ENCODE data around the gene LIG3.
"Not testable (repeated sequence)": the region's sequence is repeated elsewhere in the genome, so short reads cannot be mapped to it uniquely, and the experiment has no call there.

The LIG3 gene

DNA sequence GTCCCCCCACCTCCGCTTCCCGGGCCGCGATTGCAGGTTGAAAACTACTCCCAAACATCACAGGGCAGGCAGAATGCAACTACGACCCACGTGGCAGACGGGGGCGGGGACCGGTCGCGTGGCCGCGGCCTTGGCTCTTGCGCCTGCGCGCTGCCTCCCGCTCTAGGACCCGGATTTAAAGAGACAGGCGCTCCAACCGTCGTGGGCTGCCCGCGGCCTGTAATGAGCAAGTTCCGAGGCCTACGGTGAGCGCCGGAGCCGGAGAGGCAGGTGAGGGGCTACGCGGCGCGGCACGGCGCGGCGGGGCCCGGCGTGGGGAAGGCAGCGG lies at the start of gene LIG3:
Gene LIG3 (plus strand): TSS at position 160 of the 328 bp plus-strand sequence. CDS start 2,494 bp downstream, outside the sequence.
- DNase-seq: peak; percentile 97

DNA sequence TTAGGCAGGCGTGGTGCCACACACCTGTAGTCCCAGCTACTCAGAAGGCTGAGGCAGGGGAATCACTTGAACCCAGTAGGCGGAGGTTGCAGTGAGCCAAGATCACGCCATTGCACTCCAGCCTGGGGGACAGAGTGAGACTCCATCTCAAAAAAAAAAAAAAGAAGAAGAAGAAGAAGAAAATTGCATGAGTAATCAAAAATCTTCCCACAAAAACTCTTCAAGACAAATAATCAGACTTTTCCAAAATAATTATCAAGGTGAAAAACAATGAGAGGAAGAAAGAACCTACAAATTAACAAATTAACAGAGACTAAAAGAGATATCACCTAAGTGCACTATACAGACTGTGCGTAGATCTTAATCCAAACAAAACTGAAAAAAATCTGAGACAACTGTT lies 29.5 kb upstream of the LIG3 start:
- not testable (repeated sequence) for DNase-seq

DNA sequence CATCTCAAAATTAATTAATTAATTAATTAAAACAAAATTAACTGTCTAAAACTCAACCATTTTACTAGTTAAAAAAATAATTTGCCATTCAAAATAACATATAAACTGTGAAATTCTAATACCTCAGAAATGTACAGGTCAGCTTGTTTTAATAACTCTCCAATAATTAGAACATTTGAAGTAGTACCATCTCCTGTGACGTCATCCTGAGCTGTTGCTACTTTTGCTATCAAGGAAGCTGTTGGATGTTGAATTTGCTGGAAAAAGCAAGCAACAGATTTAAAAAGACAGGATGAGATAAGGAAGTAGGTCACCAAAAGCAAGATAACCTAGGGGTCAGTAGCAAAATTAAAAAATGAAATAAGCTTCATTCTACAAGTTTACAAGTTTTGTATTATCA lies 21.9 kb upstream of the LIG3 start:
- no peak for DNase-seq

DNA sequence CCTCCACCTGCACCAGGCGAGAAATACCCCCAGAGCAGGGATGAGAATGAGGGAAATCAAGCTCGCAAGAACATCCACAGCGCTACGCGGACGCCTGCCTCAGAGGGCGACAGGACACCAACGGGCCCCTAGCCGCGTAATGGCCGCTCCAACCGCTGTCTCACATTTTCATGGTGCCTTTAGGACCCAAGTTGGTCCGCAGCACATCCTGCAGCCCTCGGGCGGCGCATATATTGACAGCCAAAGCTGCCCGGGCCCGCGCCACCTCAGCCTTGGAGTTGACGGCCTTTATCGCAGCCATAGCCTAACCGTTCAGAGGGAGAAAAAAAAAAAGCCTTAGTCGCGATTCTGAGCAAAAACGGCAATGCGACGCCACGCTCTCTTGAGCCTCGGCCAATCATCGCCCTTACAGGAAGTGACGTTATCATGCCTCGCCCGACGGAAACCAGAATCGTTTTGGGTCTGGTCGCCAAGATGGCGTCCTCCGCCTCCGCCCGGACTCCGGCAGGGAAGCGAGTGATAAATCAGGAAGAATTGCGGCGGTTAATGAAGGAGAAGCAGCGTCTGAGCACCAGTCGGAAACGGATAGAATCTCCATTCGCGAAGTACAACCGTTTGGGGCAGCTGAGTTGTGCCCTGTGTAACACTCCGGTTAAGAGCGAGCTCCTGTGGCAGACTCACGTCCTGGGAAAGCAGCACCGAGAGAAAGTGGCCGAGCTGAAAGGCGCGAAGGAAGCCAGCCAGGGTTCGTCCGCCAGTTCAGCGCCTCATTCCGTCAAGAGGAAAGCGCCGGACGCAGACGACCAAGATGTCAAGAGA lies 19.0 kb upstream of the LIG3 start, which contains the start of the genes CCT6B and ZNF830:
Gene CCT6B (minus strand): TSS at position 368 of the 819 bp plus-strand sequence. CDS start 67 bp downstream, at position 301.
Gene ZNF830 (plus strand): TSS at position 448 of the 819 bp plus-strand sequence. CDS start 27 bp downstream, at position 475.
- DNase-seq: peak; percentile 91

DNA sequence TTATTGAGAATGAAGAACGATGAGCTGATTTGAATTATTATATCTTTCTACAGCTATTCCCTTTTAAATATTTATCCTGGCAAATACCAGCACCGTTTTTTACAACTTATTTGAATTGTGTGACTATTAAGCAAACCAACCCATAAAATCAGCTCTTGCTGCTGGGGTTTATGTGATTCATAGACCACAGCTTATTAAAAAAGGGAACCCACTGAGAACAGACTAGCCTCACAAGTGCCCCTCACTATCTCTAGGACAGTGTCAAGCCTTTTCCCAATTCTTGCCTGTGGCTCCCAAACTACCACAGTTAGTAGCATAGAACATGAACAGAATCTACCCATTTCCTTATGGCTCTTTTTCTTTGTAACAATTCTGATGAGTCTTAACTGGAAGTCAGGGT lies 6.1 kb upstream of the LIG3 start:
- no peak for DNase-seq

DNA sequence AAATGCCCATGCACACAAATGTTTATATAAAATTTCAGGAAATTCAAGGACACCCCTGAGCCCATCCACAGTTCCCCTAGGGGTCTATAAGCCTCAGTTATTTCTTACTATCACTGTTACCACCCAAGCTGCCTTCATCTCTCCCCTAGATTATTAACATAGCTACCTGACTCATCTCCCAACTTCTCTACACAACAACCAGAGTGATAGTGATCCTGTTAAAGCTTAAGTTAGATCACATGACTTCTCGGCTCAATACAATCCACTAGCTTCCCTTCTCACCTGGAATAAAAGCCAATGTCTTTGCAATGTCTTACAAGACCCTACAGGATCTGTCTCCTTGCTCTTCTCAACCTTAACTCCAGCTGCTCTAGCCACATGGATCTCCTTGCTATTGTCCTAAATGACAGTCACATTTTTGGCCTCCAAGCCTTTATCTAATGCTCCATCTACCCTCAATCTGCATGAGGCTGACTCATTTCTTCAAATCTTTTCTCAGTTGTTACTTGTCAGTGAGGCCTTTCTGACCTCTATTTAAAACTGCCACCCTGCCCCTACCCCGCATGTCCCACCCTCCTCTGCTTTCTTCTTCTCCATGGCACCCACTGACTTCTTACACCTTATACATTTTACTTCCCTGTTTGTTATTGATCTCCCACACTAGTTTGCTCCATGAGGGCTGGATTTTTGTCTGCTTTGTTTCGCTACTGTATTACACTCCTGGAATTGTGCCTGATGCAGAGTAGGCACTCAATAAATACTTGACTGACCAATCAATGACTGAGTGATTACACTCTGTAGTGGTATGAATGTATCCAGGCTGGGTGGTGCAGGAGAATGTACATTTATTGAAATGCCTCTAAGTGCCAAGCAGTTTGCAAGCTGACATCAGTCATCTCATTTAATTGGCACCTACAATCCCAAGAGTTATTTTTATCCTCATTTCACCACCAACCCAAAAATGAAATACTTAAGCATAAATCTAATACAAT lies 5.2 kb upstream of the LIG3 start:
- no peak for DNase-seq

DNA sequence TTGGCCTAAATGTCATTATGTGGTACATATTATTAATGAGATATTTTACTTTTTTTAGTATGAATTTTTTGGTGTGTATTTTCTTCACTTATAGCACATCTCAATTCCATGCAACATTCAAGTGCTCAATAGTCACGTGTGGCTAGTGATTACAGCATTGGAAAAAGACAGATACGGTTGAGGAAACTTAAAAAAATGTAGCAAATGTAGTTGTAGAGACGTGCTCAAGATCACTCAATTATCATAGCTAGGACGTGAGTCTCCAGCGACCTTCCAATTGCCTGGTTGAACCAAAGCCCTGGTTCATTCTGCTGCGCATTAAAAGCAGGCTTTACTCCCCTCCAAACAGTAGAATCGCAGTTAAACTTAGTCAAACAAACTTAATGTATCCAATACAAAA lies 1.2 kb upstream of the LIG3 start:
- no peak for DNase-seq

DNA sequence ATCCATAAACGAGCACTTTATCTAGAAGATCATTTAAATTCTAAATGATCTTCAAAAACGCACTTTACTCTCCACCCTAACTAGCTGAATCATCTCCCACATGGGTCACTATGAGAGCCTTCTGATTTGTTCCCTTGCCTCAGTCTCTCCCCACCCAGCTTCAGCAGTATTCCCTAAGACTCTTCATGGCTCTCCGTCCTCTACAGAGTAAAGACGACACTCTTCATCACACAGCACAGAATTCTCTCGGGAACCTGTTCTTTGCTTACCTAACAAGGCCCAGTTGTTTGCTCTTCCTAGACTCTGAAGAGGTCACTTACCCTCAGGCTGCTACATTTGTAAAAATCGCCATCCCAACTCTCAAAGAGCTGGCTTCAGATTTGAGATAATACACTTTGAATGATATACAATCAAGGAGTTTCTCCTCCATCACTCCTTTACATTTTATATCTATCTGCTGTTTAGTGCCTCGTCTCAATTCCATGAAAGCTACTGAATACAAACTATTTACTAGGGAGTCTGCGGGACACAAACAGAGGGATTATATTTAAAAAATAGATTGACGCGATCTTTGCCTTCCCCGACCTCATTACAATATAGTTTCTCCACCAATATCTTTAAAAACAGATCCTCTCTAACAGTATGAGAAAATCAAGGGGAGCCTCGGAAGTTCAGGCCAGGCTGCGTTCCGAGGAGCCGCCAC lies 511 bp upstream of the LIG3 start:
- DNase-seq: no peak

DNA sequence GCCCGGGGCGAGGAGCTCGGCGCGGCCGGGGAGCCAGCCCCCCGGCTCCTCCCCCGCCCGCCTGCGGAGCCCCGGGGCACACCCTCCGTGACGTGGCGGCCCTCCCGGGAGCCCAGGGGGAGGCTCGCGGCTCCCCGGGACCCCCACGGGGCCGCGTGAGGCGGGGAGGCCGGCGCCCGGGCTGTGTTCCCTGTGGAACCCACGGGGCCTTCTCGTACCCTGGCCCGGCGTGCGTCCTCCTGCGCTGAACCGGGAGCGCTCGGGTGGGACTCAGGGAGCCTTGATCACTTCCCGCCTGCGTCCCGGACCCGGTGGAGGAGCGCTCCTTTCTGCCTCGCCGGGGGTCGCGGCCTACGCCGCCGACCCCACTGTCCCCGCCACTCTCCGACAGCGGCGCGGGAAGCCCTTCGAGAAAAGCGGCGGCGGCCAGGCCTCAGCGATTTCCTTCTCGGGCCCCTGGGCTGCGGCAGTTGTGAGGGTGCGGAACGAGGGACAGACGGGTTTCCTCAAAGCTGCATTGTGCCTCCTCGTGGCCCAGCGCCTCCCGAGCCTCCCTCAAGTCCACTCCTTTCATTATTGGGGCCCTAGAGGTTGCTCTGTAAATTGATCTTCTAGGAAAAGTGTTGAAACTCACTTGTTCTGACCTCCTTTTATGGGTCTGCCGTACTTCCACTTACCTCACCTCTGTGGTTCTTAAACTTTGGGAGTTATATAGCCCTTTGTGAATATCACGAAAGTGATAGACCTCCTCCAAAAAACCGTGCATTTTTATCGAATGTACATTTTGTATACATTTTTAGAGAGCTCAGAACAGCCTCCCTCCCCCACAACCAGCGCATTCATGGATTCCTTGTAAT lies 597 bp downstream of the LIG3 start:
- peak; percentile 83 for DNase-seq

DNA sequence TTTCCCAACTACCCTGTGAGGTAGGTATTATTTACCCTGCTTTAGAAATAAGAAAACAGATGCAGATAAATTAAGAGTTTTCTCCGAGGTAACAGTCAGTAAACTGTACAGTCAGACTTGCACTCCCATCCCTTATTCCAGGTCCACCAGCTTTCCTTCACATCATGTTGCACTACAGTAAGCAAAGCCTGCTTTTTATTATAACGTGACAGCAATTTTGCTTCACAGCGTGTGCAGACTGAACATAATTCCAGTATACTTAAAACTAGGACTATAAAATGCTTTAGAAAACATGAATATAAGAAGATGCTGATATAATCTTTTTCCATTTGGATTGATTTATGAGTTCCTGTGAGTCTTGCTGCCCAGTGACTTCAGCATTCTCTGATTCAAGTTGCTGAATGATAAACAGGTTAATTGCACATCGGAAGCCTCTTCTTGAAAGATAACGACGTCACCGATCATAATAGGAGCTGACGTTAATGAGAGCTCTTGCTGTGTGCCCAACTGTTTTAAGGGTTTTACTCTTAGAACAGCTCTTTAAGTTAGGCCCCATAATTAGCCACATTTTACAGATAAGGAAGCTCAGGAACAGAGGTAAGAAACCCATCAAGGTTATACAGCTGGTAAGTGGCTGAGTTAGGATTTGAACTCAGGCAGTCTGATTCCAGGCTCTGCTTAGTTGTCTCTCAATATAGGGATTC lies 1.4 kb downstream of the LIG3 start:
- no peak for DNase-seq

DNA sequence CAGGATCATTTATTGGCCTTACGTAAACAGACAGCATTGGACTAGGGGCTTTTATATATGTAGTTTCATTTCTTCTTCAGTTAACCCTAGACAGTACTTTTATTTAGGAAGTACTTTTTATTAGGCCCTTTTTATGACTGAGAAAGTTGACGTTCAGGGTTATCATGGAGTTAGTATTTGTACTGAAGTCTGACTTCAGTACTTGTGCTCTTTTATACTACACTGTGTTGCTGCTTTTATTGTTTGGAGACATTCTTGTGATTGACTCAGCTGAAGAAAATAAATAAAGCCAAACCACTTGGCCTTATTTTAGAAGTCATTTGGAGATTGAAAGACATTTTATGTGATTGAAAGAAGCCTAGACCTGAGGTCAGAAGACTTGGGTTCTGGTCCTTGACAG lies 6.9 kb downstream of the LIG3 start:
- no peak for DNase-seq

DNA sequence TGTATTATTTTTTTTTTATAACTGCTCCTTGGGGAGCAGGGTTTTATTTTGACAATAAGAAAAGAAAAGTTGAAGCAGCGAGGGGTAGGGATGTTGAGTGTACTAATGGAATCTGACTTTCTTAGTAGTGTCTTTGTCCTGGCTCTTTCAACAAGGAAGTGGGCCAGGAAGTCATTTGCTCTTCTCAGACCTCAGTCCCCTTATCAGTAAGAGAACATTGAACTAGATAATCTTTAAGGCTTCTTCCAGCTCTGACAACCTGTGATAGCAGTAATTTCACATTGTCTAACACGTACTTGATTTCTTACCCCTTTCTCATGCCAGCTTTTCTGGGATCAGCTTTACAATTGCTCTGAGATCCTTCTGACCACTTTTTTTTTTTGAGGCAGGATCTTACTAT lies 8.3 kb downstream of the LIG3 start:
- no peak for DNase-seq

DNA sequence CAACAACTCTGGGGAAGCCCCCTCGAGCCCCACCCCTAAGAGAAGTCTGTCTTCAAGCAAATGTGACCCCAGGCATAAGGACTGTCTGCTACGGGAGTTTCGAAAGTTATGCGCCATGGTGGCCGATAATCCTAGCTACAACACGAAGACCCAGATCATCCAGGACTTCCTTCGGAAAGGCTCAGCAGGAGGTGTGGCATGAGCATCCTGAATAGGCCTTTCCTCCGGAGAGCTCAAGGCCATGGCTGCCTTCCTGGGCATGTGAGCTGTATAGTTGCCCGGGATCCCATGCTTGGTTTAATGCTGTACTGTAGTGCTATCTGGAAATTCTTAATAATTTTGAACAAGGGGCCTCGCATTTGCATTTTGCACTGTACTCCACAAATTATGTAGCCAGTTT lies 9.2 kb downstream of the LIG3 start:
- DNase-seq: no peak

DNA sequence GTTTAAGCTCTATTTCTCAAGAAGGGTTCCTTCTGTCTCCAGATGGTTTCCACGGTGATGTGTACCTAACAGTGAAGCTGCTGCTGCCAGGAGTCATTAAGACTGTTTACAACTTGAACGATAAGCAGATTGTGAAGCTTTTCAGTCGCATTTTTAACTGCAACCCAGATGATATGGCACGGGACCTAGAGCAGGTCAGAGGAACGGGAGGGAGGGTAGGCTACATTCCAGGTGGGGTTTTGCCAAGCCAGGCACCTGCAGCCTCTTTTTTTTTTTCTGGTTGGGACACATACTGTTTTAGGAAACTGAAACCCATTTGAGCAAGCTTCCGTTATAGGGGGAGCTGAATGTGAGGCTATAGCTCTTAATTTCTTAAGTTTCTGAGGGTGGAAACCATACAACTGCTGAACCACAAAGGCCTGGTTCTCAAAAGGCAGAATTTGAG lies 10.6 kb downstream of the LIG3 start:
- no peak for DNase-seq

DNA sequence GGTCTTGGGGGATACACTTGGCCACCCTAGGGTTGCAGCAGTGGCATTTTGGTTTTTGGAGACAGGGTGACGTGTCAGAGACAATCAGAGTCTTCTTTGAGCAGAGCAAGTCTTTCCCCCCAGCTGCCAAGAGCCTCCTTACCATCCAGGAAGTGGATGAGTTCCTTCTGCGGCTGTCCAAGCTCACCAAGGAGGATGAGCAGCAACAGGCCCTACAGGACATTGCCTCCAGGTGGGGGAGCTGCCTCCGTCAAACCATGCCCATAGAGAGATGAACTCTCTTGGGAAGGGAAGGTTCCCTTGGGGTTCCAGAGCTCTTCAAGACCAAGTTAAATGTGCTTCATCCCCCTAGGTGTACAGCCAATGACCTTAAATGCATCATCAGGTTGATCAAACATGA lies 11.3 kb downstream of the LIG3 start:
- DNase-seq: no peak

DNA sequence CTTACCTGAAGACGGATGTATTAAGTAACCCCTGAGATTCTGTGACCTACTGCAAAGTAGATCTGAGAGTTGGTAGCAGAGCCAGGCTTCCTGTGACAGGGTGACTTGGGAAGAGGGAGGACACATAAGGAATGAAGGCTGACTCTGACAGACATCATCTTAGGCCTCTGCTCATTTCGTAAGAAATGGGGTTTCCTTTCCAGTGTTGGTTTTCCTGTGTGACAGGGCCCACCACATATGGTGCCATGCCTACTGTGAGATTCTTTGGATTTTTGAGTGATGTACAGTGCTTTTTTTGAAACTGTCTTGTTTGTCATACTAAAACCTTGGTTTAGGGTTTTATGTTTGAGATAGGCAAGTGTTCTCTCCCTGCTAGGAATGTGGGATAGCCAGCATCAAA lies 12.7 kb downstream of the LIG3 start:
- DNase-seq: no peak

DNA sequence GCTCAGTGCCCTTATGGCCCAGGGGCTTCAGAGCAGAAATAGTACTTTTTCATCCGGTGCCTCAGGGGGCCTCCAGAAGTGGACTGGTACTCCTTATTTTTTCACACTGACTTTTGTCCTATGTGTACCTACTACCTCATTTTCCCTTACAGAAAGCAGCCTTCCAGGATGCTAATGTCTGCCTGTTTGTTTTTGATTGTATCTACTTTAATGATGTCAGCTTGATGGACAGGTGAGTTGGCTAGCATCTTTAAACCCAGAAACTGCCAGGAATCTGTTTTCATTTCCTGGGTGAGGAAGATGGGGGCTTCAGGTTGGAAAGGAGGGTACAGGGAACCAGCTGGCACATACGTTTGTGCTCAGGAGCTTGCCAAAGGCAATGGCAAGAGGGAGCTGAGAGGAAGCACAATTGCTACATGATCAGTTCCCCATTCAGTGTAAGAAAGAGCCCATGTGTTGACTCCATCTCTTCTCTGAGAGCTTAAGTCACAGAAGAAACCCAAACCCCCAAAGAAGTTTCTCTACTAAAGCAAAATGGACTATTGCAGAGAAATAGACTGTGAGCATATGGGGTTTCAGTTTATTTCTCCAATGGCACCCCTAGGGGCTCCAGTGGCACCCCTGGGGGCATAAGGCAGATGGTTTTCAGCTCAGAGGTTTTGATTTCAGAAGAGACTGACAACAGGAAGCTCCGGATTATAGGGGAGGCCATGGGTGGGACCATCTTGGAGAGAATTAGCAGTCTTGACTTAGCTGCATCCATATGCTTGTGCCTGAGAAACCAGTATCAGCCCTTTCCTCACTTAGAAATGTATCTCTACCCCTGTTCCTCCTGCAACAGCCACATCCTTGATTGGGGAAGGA lies 16.3 kb downstream of the LIG3 start:
- DNase-seq: no peak

DNA sequence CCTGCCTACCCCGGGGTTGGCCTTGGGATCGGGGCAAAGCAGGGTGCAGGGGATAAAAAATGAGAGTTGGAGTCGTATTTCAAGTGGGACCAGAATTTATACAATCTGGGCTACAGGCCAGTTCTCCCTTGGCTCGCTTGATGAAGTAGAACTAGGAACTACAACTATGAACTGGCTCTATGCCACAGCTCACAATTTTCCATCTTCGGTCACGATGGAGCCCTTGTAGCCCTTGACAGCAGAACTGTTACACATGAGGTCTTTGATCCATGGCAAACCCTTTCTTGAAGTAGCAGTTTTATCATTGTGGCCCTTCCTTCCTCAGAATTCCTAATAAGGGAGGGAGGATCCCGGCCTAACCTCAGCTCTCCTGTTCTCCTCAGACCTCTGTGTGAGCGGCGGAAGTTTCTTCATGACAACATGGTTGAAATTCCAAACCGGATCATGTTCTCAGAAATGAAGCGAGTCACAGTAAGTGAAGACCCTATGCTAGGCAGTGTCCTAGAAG lies 17.1 kb downstream of the LIG3 start:
- no peak for DNase-seq

DNA sequence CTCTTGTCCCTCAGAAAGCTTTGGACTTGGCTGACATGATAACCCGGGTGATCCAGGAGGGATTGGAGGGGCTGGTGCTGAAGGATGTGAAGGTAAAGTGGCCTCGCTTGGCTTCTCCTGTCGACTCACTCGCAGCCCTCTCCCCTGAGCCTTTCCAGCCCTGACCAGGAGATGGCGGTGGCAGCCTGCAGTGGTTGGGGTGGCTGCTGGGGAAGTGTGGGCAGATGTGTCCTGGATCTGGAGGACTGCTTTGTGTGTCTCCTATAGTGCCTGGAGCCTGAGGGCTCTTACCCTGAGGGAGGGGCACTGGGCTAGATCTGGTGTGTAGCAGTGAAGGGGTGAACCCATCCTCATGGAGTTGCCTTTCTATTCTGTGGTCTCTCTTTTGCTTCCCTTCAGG lies 17.9 kb downstream of the LIG3 start:
- DNase-seq: peak; percentile 83

DNA sequence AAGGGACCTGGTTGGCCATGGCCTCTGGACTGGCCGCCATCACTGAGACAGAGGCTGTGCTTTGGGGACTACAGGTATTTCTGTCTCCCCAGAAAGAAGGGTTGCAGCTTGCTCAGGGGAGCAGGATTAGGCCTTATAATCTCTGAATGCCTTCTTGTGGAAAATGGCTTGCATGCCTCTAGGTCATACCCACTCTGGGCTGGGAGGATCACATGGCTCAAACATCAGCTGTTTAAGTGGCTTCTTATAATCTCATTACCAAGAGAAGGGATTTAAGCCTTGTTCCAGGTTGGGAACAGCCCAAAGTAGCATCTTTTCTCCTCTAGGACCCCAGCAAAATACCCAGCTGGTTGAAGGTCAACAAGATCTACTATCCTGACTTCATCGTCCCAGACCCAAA lies 19.1 kb downstream of the LIG3 start:
- DNase-seq: no peak
